ENCODE data around the gene MAP2K5. TPM values are rescaled to one million over a fixed set of nuclear protein-coding genes. Genes with fewer than 3 reads are reported as not detected.

Gene MAP2K5
- total RNA-seq, 4 donors from 2014 or later: 10.2 to 13.8 (median 11.9) TPM

DNA sequence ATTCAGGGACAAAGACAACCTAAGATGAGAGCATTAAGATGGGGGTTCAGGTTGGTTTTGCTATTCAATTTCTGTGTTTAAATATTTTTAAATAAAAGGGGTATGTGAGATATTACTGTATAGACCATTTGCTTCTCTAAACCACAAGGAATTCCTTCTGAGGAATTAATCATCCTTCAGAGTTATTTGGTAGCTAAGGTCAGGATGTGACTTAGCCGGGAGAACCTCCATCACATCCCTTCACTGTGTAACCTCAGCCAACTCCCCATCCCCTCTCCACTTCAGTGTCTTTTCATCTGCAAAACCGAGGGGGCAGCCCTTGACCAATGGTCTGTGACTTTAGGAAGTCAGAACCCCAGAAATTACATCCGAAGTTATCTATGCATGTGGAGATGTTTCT, 234.1 kb downstream of the MAP2K5 start:
- H3K27me3 ChIP-seq: no peaks in the 10 kb centered on the region
- H3K4me3 ChIP-seq: no peak overlapping the region
- 72 to 88% methylated on average over 3 of the region's 3 CpGs for WGBS, 2 donors
- TF ChIP-seq EP300 (IDR thresholded peaks at IDR 0.05) (no peak), POLR2A (IDR thresholded peaks at IDR 0.05) (no peak)
- TF ChIP-seq, protein P1, sequence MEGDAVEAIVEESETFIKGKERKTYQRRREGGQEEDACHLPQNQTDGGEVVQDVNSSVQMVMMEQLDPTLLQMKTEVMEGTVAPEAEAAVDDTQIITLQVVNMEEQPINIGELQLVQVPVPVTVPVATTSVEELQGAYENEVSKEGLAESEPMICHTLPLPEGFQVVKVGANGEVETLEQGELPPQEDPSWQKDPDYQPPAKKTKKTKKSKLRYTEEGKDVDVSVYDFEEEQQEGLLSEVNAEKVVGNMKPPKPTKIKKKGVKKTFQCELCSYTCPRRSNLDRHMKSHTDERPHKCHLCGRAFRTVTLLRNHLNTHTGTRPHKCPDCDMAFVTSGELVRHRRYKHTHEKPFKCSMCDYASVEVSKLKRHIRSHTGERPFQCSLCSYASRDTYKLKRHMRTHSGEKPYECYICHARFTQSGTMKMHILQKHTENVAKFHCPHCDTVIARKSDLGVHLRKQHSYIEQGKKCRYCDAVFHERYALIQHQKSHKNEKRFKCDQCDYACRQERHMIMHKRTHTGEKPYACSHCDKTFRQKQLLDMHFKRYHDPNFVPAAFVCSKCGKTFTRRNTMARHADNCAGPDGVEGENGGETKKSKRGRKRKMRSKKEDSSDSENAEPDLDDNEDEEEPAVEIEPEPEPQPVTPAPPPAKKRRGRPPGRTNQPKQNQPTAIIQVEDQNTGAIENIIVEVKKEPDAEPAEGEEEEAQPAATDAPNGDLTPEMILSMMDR (IDR thresholded peaks at IDR 0.05): no peak
- no peak overlapping the region for H3K27ac ChIP-seq
- H3K4me1 ChIP-seq: no peaks in the 10 kb centered on the region
- peaks cover 0 to 11% (median 0%) of the 10 kb centered on the region in 3 donors for H3K36me3 ChIP-seq
- no peaks in the 10 kb centered on the region for H3K9me3 ChIP-seq
- DNase-seq (ENCODE audit: low spot score in 2 of 2): no peak

DNA sequence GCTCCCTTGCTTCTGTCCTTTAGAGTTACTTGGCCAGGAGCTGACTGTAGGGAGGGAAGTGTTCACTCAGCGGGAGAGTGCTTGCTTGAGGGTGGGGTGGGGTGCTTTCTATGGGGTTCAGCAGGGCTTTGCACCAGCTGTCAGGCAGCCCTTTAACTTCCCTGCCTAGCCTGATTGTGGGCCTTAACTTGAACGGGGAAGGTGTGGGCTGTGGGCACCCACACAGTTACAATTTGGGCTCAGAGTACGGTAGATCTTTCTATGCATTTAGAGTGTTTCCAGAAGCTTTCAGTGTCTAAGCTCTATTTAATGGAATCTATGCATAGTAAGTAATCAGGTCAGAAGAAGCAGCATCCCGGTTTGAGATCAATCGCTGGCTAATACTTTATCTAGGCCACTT, 234.6 kb downstream of the MAP2K5 start:
- 83% methylated on average over 5 of the region's 5 CpGs for WGBS, 2 donors
- Histone ChIP-seq H3K36me3 (peaks cover 0 to 11% (median 0%) of the 10 kb centered on the region in 3 donors), H3K27ac (no peak overlapping the region), H3K4me3 (no peak overlapping the region), H3K9me3 (no peaks in the 10 kb centered on the region), H3K27me3 (no peaks in the 10 kb centered on the region), H3K4me1 (no peaks in the 10 kb centered on the region)
- TF ChIP-seq, protein P1 (IDR thresholded peaks at IDR 0.05): no peak
- TF ChIP-seq POLR2A (IDR thresholded peaks at IDR 0.05) (no peak), EP300 (IDR thresholded peaks at IDR 0.05) (no peak)
- DNase-seq (ENCODE audit: low spot score in 2 of 2): no peak

- H3K27me3 ChIP-seq: no peaks in the 10 kb centered on the region
- no peak for TF ChIP-seq POLR2A (IDR thresholded peaks at IDR 0.05)
- H3K4me1 ChIP-seq: no peaks in the 10 kb centered on the region
- H3K9me3 ChIP-seq: no peaks in the 10 kb centered on the region
- WGBS, 2 donors: 66 to 70% methylated on average over 2 of the region's 2 CpGs
- H3K4me3 ChIP-seq: no peak overlapping the region
- DNase-seq (ENCODE audit: low spot score in 2 of 2): no peak
- H3K27ac ChIP-seq: no peak overlapping the region
- peaks cover 0 to 15% (median 0%) of the 10 kb centered on the region in 3 donors for H3K36me3 ChIP-seq
Measured at GRCh38 chr15:67777773-67778172, 235.3 kb downstream of the MAP2K5 start.

DNA sequence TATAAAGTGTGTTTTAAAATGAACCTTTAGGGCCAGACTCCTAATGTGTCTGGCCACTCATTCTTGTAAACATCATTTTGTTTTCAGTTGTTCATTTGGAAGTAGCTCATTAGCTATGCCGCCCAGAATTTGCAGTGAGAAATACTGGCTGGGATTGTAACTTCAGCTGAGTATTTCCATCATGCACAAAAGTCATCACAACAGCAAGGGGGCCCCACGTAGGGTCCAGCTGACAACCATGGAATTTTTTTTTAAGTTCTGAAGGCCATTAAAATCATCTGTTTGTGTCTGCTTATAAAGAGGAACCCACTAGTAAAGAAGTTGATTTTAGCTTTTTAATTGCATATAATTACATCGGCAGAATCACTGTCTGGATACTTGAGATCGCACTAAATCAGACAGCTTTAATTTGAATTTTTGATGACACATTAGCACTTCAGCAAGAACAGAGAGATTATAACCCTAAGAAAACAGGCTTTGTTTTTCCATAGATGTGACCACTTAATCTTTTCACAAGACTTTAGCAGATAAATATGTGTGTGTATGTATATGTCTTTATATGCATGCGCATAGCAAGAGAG, 236.6 kb downstream of the MAP2K5 start:
- WGBS, 2 donors: 78 to 79% methylated on average over 5 of the region's 5 CpGs
- TF ChIP-seq POLR2A (IDR thresholded peaks at IDR 0.05): no peak
- no peak for TF ChIP-seq EP300 (IDR thresholded peaks at IDR 0.05)
- TF ChIP-seq, protein P1 (IDR thresholded peaks at IDR 0.05): no peak
- no peaks in the 10 kb centered on the region for H3K9me3 ChIP-seq

GRCh38 chr15:67779549-67780111, 237.1 kb downstream of the MAP2K5 start:
- Histone ChIP-seq H3K27me3 (no peaks in the 10 kb centered on the region), H3K4me3 (no peak overlapping the region), H3K27ac (no peak overlapping the region), H3K36me3 (peaks cover 0 to 16% (median 0%) of the 10 kb centered on the region in 3 donors), H3K9me3 (no peaks in the 10 kb centered on the region), H3K4me1 (no peaks in the 10 kb centered on the region)
- no peak for TF ChIP-seq EP300 (IDR thresholded peaks at IDR 0.05)
- no peak for TF ChIP-seq POLR2A (IDR thresholded peaks at IDR 0.05)
- TF ChIP-seq, protein P1 (IDR thresholded peaks at IDR 0.05): no peak
- no peak for DNase-seq (ENCODE audit: low spot score in 2 of 2)
- WGBS, 2 donors: 82 to 88% methylated on average over 6 of the region's 6 CpGs

More for the DNA sequence above, 236.6 kb downstream of the MAP2K5 start:
- no peak overlapping the region for H3K4me3 ChIP-seq
- no peak for DNase-seq (ENCODE audit: low spot score in 2 of 2)
- H3K27ac ChIP-seq: no peak overlapping the region
- peaks cover 0 to 15% (median 0%) of the 10 kb centered on the region in 3 donors for H3K36me3 ChIP-seq
- no peaks in the 10 kb centered on the region for H3K4me1 ChIP-seq
- no peaks in the 10 kb centered on the region for H3K27me3 ChIP-seq

Measured in tibial nerve (tissue), 4 donors.